HG03175 (cell line): ENCODE results near the gene OCA2.
"Not testable (repeated sequence)": the region's sequence is repeated elsewhere in the genome, so short reads cannot be mapped to it uniquely, and the experiment has no call there.

ENCODE experiments used
- ATAC-seq: cut with Tn5 transposase; IDR thresholded peaks from one replicate; pipeline ENCODE4 v1.9.1; 2021; ENCODE audit warnings: mild to moderate bottlenecking, moderate library complexity; ENCODE audit not compliant: unreplicated experiment

OCA2 gene

GRCh38 chr15:27787931-27788330, 311.2 kb downstream of the OCA2 start:
- no peak for ATAC-seq

- no peak for ATAC-seq
These were observed 315.0 kb downstream of the OCA2 start for GRCh38 chr15:27784107-27784506.

- ATAC-seq, result no peak
These were observed 315.4 kb downstream of the OCA2 start for GRCh38 chr15:27783678-27784077.

GRCh38 chr15:27782125-27782524, 317.0 kb downstream of the OCA2 start:
- ATAC-seq, result no peak

GRCh38 chr15:27776501-27776900, 322.6 kb downstream of the OCA2 start:
- ATAC-seq, result no peak

GRCh38 chr15:27774638-27775037, 324.5 kb downstream of the OCA2 start:
- ATAC-seq, result no peak

GRCh38 chr15:27774191-27774590, 324.9 kb downstream of the OCA2 start:
- ATAC-seq, result no peak

GRCh38 chr15:27771892-27772291, 327.2 kb downstream of the OCA2 start:
- ATAC-seq, result no peak

- no peak for ATAC-seq
These were observed 328.2 kb downstream of the OCA2 start for GRCh38 chr15:27770769-27771554.

- ATAC-seq, result no peak
These were observed 329.0 kb downstream of the OCA2 start for GRCh38 chr15:27770086-27770607.

GRCh38 chr15:27769652-27770051, 329.5 kb downstream of the OCA2 start:
- no peak for ATAC-seq

GRCh38 chr15:27768732-27769475, 330.2 kb downstream of the OCA2 start:
- no peak for ATAC-seq

GRCh38 chr15:27767918-27768640, 331.0 kb downstream of the OCA2 start:
- ATAC-seq, result no peak

- not testable (repeated sequence) for ATAC-seq
These were observed 331.7 kb downstream of the OCA2 start for GRCh38 chr15:27767430-27767829.

GRCh38 chr15:27764339-27764738, 334.8 kb downstream of the OCA2 start:
- ATAC-seq, result no peak

GRCh38 chr15:27763514-27763913, 335.6 kb downstream of the OCA2 start:
- no peak for ATAC-seq

GRCh38 chr15:27762471-27762870, 336.6 kb downstream of the OCA2 start:
- no peak for ATAC-seq

- ATAC-seq, result no peak
These were observed 342.1 kb downstream of the OCA2 start for GRCh38 chr15:27757052-27757451.

- no peak for ATAC-seq
These were observed 346.4 kb downstream of the OCA2 start for GRCh38 chr15:27752691-27753090.

GRCh38 chr15:27747997-27748396, 351.1 kb downstream of the OCA2 start:
- ATAC-seq, result no peak

- ATAC-seq, result no peak
These were observed 352.6 kb downstream of the OCA2 start for GRCh38 chr15:27746401-27746955.
